Cerebellar nuclear complex (tissue), 1 donor: Measurements from ENCODE around the gene MT1HL1.
"Not testable (repeated sequence)": the region's sequence is repeated elsewhere in the genome, so short reads cannot be mapped to it uniquely, and the experiment has no call there.

Experiments used
- DNase-seq, 2 experiments: peaks; one replicate each; lab custom pipeline; 2025; lab: John Stamatoyannopoulos, UW

MT1HL1 gene

DNA sequence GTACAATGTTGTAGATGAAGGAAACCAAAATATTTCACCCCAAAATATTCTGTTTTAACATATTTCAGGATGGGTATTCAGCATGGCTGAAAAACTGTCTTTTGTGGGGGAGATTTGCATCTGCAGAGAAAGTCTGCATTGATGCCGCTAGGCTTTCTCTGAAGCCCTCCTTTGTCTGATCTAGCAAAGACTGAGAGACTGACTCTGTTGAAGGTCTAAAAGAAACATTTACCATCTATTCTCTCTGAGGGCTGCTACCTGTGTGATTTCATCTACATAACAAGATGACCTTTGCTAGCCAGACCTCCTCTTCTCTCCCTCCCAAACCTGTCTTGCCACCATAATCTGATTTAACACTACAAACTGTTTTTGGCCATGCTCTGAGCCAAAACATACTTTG lies 12.4 kb upstream of the MT1HL1 start:
- no peak for DNase-seq

DNA sequence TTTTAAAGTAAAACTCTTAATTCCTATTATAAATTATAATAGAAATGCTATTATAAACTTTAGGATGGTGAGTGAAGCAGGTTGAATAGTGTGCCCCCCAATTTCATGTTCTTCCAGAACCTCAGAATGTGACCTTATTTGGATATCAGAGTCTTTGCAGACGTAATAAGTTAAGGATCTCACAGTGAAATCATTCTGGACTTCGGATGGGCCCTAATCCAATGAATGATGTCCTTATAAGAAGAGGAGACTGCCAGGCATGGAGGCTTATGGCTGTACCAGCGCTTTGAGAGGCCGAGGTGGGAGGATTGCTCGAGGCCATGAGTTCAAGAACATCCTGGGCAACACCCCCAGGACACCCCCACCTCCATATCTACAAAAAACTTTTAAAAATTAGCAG lies 9.4 kb upstream of the MT1HL1 start:
- no peak for DNase-seq

DNA sequence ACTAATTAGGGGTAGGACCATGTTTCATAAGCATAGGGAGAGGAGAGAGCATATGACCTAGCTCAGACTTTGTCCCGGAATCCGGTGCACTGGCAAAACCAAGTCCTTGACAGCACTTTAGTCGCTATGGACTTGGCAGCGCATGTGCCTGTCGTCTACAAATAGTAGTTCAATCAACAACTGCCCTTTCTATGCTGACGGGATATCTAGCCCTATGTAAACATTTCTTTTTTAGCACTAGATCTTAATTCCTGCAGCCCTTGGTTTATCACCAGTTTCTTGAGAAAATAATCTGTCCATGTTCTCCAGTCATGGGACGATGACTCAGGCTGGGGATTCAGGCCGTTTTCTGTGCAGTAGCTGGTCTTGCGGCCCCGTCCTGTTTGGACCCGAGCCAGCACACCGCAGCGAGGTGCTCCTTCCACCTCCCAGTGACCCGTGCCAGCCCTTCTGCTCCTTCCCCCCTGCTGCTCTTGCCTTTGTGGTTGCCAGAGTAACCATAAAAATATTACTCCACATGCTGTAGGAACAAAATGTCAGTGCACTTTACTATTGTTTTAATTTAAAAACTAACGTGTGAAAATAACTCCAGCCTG lies 8.6 kb upstream of the MT1HL1 start:
- peak; percentile 65 to 92 for DNase-seq

- no peak for DNase-seq
Measured at GRCh38 chr1:237012361-237012760, 8.1 kb upstream of the MT1HL1 start.

GRCh38 chr1:237011432-237011831 lies 7.2 kb upstream of the MT1HL1 start:
- DNase-seq: no peak

DNA sequence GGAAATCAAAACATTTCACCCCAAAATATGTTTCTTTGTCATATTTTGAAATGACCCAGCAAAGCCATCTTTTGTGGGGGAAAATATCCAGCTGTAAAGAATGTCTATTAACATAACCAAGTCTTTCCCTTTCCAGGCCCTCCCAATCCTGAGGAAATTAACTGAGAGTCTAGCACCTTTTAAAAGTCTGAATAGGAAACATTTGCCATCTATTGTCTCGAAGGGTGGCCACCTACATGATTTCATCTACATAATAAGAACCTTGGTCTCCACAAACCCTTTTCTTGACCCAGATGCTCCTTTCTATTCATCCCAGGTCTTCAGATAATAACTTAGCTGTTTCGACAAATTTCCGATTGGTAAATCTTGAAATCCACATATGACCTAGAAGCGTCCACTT lies 5.4 kb upstream of the MT1HL1 start:
- DNase-seq: no peak

GRCh38 chr1:237007147-237007881 lies 3.1 kb upstream of the MT1HL1 start:
- DNase-seq: no peak

- DNase-seq: no peak
Measured at GRCh38 chr1:237005674-237006073, 1.4 kb upstream of the MT1HL1 start.

DNA sequence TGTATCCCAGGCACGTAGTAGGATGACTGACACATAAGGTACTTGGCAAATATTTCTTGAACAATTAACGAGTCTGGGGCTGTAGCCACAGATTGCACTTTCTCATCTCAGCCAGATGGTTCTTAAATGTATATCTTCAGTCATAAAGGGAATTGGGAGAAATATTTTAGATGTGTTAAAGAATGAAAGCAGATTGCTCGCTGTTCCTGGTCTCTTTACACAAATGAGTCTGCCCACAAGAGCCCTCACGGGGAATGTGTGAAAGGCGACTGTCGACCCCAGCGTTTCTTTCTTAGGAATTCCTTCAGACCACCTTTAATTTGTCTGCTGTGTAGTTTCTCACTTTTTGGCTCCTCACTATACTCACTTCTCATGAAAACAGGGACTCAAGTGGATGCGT lies 725 bp downstream of the MT1HL1 start:
- no peak for DNase-seq

GRCh38 chr1:237000191-237000590 lies 4.0 kb downstream of the MT1HL1 start:
- DNase-seq: no peak

DNA sequence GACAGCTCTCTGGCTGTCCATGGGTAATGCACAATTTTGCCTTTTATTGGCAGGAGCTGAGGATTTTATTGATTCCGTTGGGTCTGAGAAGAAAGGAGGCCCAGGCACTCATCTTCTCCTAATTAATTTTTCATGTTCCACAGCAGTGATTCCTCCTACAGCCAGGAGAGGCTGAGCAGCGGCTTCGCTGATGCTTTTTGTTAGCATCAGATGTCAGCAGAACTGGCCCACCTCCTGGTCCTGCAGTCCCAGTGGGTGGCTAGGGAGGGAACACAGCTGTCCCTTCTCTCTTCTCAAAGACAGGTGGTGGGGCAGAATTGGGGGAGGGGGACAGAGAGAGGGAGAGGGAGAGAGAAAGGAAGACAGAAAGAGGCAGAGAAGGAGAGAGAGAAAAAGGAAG lies 5.7 kb downstream of the MT1HL1 start:
- DNase-seq: no peak

DNA sequence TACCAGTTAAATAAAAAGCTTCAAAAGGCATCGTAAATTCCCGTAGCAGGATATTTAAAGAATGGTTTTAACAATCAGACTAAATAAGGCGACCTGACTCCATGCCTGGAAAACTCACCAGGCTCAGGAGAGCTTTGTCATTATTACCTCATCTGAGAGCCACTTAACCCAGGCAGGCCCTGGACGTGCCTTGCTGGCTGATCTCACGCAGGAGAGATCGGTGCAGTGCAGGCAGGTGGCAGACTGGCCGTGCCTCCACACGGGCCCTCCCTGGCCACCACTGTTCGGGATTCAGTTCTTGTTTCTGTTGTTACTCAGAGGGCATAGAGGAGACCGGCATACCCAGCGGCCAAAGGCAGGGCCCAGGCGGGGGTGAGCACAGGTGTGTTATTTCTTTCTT lies 6.4 kb downstream of the MT1HL1 start:
- peak in 1 of 2 experiments; percentile 11 for DNase-seq

DNA sequence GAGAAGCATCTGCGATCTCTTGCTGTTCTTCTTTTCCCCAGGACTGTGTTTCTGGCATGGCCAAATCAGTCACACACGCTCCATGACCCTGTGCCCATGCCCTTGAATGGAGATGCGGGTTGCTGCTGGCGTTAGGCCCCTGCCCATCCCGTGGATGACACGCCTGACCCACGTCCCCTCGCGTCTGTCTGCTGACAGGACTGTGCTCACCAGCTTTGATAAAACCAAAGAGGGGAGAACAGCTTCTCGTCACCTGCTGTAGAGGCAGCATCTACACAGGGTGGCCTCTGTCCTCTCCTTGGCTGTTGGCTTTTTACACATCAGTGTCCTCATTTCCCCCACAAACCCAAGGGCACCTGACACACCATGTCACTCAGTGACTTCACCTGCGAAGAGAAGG lies 6.9 kb downstream of the MT1HL1 start:
- DNase-seq: no peak

GRCh38 chr1:236994450-236994849 lies 9.8 kb downstream of the MT1HL1 start:
- DNase-seq: no peak

- no peak for DNase-seq
Measured at GRCh38 chr1:236992449-236992848, 11.8 kb downstream of the MT1HL1 start.

DNA sequence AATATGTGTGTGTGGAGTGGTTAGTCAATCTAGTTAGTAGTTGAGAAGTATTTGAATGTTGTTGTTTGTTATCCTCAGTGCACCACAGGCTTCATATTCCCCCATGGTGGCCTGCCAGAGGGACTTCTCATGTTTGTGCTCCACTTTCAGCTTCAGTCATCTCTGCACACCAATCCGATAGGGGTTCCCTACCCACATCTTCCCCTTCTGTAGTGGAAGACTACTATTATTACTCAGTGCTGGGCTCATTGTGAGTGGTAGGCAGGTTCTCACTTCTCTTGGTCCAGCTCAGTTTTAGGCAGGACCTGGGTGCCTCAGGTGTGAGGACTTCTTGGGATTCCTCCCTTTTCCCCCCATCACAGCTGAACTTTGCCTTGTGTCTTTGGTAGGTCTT lies 14.2 kb downstream of the MT1HL1 start:
- DNase-seq: no peak

DNA sequence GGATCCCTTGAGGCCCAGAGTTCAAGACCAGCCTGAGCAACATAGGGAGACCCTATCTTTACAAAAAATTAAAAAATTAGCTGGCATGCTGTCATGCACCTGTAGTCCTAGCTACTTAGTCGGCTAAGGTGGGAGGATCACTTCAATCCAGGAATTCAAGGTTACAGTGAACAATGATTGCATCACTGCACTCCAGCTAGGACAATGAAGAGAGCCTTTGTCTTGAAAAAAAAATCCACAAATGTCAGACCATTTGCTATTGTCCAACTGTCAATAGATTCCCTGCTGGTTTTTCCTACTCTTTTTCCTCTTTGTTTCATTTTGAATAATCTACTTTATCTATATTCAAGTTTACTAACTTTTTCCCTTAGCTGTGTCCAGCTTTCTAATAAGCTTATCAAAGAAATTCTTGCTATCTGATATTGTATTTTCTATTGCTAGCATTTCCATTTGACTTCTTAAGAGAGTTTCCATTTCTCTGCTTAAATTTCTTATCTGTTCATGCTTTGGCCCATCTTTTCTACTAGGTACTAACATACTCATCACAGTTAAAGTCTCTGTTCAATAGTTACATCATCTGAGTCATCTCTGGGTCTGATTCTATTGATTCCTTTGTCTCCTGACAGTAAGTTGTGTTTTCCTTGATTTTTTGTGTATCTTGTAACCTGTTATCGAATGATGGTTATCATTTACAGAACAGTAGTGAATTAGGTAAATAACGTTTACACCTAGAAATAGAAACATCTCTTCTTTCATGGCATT lies 14.8 kb downstream of the MT1HL1 start:
- DNase-seq: no peak

GRCh38 chr1:236983818-236984217 lies 20.4 kb downstream of the MT1HL1 start:
- DNase-seq: no peak

DNA sequence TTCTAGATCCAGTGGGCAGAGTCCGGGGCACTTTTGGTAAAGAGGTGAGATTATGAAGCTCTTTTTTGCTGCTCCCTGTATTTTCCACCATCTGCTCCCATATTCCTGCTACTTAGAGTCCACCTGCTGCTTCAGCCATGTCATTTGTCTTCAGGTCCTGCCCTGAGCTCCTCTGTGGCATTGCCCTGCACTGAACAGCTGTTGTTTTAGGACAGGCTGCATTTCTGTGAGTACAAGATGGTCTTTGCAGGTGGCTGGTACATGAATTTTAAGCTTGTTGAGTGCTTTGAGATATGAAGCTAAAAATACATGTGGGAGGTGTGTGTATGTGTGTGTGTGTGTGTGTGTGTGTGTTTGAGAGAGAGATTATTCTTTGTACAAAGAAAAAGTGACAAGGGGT lies 21.9 kb downstream of the MT1HL1 start:
- DNase-seq: peak in 1 of 2 experiments; percentile 69

GRCh38 chr1:236981431-236981830 lies 22.8 kb downstream of the MT1HL1 start:
- not testable (repeated sequence) for DNase-seq

GRCh38 chr1:236980673-236981072 lies 23.6 kb downstream of the MT1HL1 start:
- no peak for DNase-seq

DNA sequence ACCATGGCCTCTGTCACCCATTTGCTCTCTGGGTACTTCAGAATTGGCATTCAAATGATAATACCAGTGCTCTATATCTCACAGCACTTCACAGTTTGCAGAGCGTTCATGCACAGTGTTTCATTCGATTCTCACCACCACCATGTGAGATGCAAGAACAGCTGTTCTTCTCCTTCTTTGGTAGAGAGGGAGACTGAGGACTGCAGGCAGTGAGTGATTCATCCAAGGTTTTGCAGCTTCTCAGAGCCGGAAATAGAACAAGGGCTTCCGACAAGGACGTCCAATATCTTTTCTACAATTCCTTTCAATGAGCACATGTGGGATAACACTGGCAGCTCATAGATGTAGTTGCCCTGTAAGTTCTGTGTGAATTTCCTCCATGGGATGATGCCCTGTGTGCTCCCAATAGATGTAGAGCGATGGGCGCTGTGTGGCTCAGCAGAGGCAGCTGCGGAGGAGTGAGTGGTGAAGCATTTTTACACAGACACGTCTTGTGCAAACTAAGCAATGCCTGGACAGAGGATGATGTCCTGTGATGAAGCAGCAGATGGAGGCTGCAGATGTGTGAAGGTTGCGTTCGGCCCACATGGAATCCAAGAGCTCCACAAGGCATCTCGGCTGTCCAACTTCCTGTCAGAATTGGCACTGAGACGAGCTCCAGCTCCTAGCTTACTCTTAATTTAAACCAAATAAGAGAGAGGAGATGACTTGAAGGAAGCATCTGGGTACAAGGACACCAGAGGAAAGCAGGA lies 24.9 kb downstream of the MT1HL1 start:
- no peak for DNase-seq
